GM18502 (cell line): ENCODE data around the gene TEX10.
"Not testable (repeated sequence)": the region's sequence is repeated elsewhere in the genome, so short reads cannot be mapped to it uniquely, and the experiment has no call there.

ENCODE experiments used
- ATAC-seq: cut with Tn5 transposase; IDR thresholded peaks from one replicate; pipeline ENCODE4 v1.9.1; 2021; ENCODE audit warnings: mild to moderate bottlenecking; ENCODE audit not compliant: unreplicated experiment, poor library complexity

Gene TEX10

DNA sequence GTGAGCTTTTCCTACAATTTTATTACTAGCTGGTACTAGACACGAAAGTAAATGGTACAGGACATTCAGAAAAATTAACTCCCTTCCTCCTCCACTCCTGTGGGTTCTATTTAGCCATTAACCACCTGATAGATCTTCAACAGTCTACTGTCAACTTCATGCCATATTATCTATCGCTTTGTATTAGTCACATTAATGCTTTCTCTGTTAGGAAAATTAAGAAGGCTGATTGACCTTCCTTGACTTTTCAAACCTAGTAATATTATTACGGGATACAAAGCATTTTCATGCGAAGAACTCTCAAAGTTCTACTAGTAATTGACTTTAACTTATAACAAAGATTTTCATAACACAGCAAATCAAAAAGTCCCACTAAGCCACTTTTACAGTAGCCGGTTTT is 1.2 kb downstream of the TEX10 start:
- no peak for ATAC-seq

- ATAC-seq = no peak
These were observed 2.6 kb downstream of the TEX10 start for GRCh38 chr9:100350188-100350587.

DNA sequence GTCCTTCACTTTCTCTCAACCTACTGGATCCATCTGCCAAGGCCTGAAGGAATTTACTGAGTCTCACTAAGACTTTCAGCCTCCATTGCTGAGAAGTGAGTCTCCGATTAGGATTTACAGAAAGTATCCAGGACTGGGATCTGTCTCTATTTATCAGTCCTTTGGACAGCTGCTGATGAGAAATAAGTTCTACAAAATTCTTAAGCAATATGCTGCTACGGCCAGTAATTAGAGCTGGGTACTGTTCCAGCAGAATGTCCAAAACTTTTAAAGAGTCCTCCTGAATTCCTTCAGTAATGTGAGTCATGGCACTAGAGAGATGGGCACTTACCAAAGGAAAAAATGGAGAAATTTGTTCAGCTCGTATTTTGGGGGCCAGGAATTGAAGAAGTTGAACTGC is 5.9 kb downstream of the TEX10 start:
- ATAC-seq = no peak

GRCh38 chr9:100341889-100342288 is 10.9 kb downstream of the TEX10 start:
- ATAC-seq = no peak

DNA sequence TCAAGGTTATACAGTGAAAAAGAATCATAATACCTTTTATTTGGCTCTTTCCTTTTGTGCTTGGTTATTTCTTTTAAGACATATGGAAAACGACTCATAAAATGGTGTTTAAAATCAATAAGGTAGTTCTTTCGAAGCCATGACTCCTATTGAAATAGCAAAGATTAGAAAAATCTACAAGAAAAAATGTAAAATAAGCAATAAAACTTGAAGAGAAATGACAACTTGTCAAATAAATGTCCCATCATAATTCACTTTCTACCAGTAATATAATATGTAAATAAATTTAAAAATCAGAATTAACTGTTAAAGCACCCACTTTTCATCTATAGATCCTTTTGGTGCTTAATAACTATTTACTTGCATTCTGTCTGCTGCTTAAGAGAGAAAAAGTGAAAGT is 12.5 kb downstream of the TEX10 start:
- no peak for ATAC-seq

- not testable (repeated sequence) for ATAC-seq
These were observed 14.0 kb downstream of the TEX10 start for GRCh38 chr9:100338736-100339135.

GRCh38 chr9:100324594-100325200 is 28.0 kb downstream of the TEX10 start:
- ATAC-seq = no peak

DNA sequence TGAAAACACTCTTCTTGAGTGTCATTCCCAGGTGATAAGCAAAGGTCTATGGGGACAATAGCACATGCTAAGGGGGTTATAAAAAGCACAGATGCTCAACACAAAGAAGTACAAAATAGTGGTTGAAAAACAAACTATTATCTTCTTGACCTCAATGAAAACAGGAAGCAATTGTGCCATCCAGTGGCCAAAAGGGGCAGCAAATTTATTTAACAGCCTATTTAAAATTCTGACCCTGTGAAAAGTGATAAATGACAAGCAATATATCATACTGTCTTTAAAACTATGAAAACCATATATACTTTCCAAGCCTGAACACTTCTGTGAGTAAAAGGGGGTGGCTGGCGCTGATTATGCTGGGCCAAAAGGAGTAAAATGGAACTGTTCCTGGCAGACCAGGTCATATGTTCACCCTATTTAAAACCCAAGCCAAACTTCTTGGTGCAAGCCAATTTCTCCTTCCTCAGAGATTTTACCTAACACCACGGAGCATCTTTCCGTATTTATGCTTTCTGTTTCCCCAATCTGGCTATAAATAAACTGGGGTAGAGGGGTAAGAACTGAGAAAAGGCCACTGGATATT is 29.7 kb downstream of the TEX10 start:
- no peak for ATAC-seq

GRCh38 chr9:100317706-100318105 is 35.0 kb downstream of the TEX10 start:
- no peak for ATAC-seq

- no peak for ATAC-seq
These were observed 37.2 kb downstream of the TEX10 start for GRCh38 chr9:100315561-100315960.

DNA sequence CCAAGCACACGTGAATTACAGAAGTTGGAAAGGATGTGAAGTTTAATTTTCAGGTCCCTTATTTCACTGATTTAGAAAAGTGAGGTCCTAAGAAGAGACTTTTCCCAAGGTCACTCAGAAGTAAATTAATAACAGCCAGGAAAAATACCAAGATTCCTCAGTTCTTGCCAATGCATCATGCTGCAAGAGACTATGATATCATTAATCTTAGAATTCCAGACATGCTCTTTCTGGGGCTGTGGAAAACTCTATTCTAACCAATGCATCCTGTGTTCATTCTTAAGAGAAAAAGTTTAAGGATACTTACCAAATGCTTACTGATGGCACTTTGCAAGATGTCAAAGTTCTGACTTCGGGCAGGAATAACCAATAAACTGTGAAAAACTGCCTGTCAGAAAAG is 42.8 kb downstream of the TEX10 start:
- no peak for ATAC-seq

DNA sequence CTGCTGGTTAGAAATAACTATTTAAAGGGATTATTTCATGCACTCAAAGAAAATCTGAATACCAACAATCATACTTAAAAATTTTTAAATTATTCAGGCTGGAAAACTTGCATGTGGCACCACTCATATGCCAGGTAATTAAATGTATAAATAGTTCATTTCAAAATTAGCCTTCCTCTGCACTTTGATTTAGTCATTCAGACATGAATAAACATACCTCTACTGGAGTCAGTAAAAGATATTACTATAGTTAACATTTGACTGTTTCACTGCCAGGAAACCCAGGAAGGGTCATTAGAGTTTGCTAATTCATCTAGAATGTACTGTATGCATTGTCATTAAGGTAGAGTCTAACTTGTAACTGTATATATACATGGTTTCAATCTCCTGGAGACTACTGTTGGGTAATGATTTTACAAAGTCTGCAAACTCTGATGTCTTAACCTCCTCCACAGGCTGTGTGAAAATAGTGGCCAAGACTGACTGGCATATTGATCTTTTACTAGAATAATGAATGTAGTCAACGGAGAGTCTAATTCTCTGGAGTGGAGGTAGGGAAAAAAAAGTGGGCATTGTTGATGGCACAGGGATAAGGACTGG is 43.7 kb downstream of the TEX10 start:
- ATAC-seq = no peak

DNA sequence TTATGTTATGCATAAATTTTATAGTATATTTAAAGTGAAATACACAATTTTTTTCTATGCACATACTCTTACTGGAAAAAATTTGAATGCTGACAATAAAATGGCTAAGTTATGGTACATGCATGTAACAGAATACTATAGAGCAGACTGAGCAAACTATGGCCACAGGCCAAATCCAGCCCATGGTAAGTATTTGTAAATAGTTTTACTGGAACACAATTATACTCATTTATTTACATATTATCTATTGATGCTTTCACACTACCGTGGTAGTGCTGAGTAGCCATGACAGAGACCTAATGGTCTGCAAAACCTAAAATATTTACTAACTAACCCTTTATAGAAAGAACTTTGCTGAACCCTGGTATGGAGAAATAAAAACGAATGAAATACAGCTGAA is 45.7 kb downstream of the TEX10 start:
- ATAC-seq = no peak

GRCh38 chr9:100306283-100306682 is 46.5 kb downstream of the TEX10 start:
- ATAC-seq = no peak

GRCh38 chr9:100303747-100304146 is 49.0 kb downstream of the TEX10 start:
- no peak for ATAC-seq

GRCh38 chr9:100298378-100298777 is 54.4 kb downstream of the TEX10 start:
- ATAC-seq = no peak

DNA sequence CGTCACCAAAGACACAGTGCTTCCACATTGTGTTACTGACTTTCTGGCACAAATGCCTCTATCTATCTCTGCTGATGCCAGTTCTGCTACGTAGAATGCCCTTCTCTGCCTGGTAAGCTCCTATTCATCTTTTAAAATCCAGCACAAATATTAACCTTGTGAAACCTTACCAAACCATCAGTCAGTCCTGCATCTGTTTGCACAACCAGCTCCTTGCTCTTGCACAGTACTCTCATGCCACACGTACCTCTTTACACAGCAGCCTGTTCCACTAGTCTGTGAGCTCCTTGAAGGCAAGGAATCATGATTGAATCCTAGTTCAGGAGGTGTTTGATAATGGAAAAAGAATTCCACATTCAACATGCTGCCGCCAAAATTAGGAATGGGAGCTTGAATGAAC is 56.3 kb downstream of the TEX10 start:
- ATAC-seq = no peak

DNA sequence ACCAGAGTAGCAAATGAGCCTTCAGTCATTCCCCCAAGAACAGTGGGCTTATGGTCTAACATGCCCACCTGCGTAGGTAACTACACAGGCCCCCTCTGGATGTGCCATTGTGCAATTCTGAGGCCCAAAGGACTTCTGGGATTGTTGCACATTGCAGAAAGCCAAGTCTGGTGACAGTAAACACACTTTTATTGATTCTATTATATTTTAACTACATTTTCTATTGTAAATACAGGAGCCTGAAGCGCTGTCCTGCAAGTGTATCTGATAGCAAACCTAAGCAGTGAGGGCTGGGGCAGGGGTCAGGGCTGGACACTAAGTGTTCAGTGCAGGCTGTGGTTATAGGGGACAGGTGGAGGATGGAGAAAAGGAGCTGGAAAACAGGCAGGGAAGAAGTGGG is 57.5 kb downstream of the TEX10 start:
- ATAC-seq = no peak

GRCh38 chr9:100294806-100295205 is 57.9 kb downstream of the TEX10 start:
- no peak for ATAC-seq

GRCh38 chr9:100294341-100294740 is 58.4 kb downstream of the TEX10 start:
- no peak for ATAC-seq

- ATAC-seq = no peak
These were observed 60.3 kb downstream of the TEX10 start for GRCh38 chr9:100292414-100292813.

DNA sequence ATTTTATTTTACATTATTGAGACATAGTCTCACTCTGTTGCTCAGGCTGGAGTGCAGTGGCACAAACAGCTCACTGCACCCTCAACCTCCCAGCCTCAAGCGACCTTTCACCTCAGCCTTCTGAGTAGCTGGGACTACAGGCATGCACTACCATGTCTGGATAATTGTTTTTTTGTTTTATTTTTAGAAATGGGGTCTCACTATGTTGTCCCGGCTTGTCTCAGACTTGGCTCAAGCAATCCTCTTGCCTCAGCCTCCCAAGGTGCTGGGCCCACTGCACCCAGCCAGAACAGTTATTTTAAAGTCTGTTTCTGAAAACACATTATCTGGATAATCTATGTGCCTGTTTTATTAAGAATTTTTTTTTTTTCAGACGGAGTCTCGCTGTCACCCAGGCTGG is 62.0 kb downstream of the TEX10 start:
- ATAC-seq = no peak
